ENCODE measurements around the gene LIPC. TPM values are rescaled to one million over a fixed set of nuclear protein-coding genes. Genes with fewer than 3 reads are reported as not detected.

The LIPC gene
- polyA plus RNA-seq, 3 donors = 0.37 TPM; not detected in 2

GRCh38 chr15:58546066-58546591 is 114.3 kb downstream of the LIPC start:
- no peak overlapping the region for H3K4me2 ChIP-seq (replicated peaks; ENCODE audit: extremely low read depth, low read length, poor library complexity, severe bottlenecking)
- intact Hi-C loops (cut with micrococcal nuclease) = no loop called here
- WGBS (ENCODE audit: insufficient coverage) = 96% methylated on average over 4 of the region's 9 CpGs
- Mint-ChIP-seq H3K36me3 (no peaks in the 10 kb centered on the region), H3K27me3 (ENCODE audit: low read depth in 3 of 3) (peaks cover 0 to 3% (median 2%) of the 10 kb centered on the region in 3 donors), H3K4me1 (peaks cover 2% of the 10 kb centered on the region), H3K4me3 (no peak overlapping the region), H3K9me3 (peaks cover 0 to 2% (median 0%) of the 10 kb centered on the region in 7 donors), H3K27ac (no peak overlapping the region)
- no peak overlapping the region for H3K9ac ChIP-seq (ENCODE audit: insufficient read depth, low read length, poor library complexity, severe bottlenecking)
- TF ChIP-seq CTCF (IDR thresholded peaks at IDR 0.05) = no peak
- no peak for DNase-seq
- H3K27ac ChIP-seq (ENCODE audit: low read depth in 1 of 2, low read length in 2 of 2) = no peak overlapping the region
- H3K4me1 ChIP-seq (ENCODE audit: control insufficient read depth in 1 of 2, insufficient read depth in 2 of 2, low read length in 2 of 2) = peaks cover 0 to 2% of the 10 kb centered on the region in 2 donors
- no peaks in the 10 kb centered on the region for H3K9me3 ChIP-seq (replicated peaks in 1 of 2; ENCODE audit: control insufficient read depth in 1 of 2, insufficient read depth in 1 of 2, low read length in 2 of 2)
- H3K36me3 ChIP-seq (replicated peaks in 1 of 2; ENCODE audit: control insufficient read depth in 1 of 2, insufficient read depth in 2 of 2, low read length in 2 of 2) = no peaks in the 10 kb centered on the region
- no peaks in the 10 kb centered on the region for H3K79me2 ChIP-seq (ENCODE audit: insufficient read depth, low read length)
- H3K27me3 ChIP-seq (ENCODE audit: control insufficient read depth in 2 of 2, insufficient read depth in 2 of 2, low read length in 2 of 2) = no peaks in the 10 kb centered on the region
- H4K20me1 ChIP-seq (ENCODE audit: insufficient read depth, low read length) = no peaks in the 10 kb centered on the region
- no peak overlapping the region for H2AFZ ChIP-seq (ENCODE audit: insufficient read depth, low read depth, low read length, poor library complexity, severe bottlenecking)
- no peak overlapping the region for H3K4me3 ChIP-seq (replicated peaks in 1 of 3; ENCODE audit: low read depth in 2 of 3, low read length in 3 of 3)

GRCh38 chr15:58546635-58547627 is 115.1 kb downstream of the LIPC start:
- 99% methylated on average over 9 of the region's 13 CpGs for WGBS (ENCODE audit: insufficient coverage)
- no peak overlapping the region for H3K4me2 ChIP-seq (replicated peaks; ENCODE audit: extremely low read depth, low read length, poor library complexity, severe bottlenecking)
- H3K36me3 Mint-ChIP-seq = no peaks in the 10 kb centered on the region
- H3K4me1 ChIP-seq (ENCODE audit: control insufficient read depth in 1 of 2, insufficient read depth in 2 of 2, low read length in 2 of 2) = peaks cover 8 to 10% of the 10 kb centered on the region in 2 donors
- no peak overlapping the region for H3K9ac ChIP-seq (ENCODE audit: insufficient read depth, low read length, poor library complexity, severe bottlenecking)
- DNase-seq = no peak
- H3K79me2 ChIP-seq (ENCODE audit: insufficient read depth, low read length) = no peaks in the 10 kb centered on the region
- H3K36me3 ChIP-seq (replicated peaks in 1 of 2; ENCODE audit: control insufficient read depth in 1 of 2, insufficient read depth in 2 of 2, low read length in 2 of 2) = no peaks in the 10 kb centered on the region
- no peak overlapping the region for H3K27ac ChIP-seq (ENCODE audit: low read depth in 1 of 2, low read length in 2 of 2)
- no peak overlapping the region for H2AFZ ChIP-seq (ENCODE audit: insufficient read depth, low read depth, low read length, poor library complexity, severe bottlenecking)
- TF ChIP-seq CTCF (IDR thresholded peaks at IDR 0.05) = no peak
- H3K27me3 Mint-ChIP-seq (ENCODE audit: low read depth in 3 of 3) = peaks cover 0 to 3% (median under 1%) of the 10 kb centered on the region in 3 donors
- no peaks in the 10 kb centered on the region for H4K20me1 ChIP-seq (ENCODE audit: insufficient read depth, low read length)
- H3K9me3 Mint-ChIP-seq = peaks cover 0 to 2% (median 0%) of the 10 kb centered on the region in 7 donors
- peaks cover 10% of the 10 kb centered on the region for H3K4me1 Mint-ChIP-seq
- intact Hi-C loops (cut with micrococcal nuclease) = no loop called here
- H3K27me3 ChIP-seq (ENCODE audit: control insufficient read depth in 2 of 2, insufficient read depth in 2 of 2, low read length in 2 of 2) = no peaks in the 10 kb centered on the region
- no peak overlapping the region for H3K4me3 Mint-ChIP-seq
- no peak overlapping the region for H3K4me3 ChIP-seq (replicated peaks in 1 of 3; ENCODE audit: low read depth in 2 of 3, low read length in 3 of 3)
- H3K9me3 ChIP-seq (replicated peaks in 1 of 2; ENCODE audit: control insufficient read depth in 1 of 2, insufficient read depth in 1 of 2, low read length in 2 of 2) = no peaks in the 10 kb centered on the region
- no peak overlapping the region for H3K27ac Mint-ChIP-seq

All from CD14-positive monocyte (primary cell).